NCI-H2227 (cell line): Measurements from ENCODE around the gene PRSS12.

Experiments
- DNase-seq: peaks from one replicate; lab custom pipeline; 2025; ENCODE audit not compliant: unreplicated experiment; lab: John Stamatoyannopoulos, UW

Gene PRSS12

GRCh38 chr4:118360106-118360505, 7.3 kb upstream of the PRSS12 start:
- no peak for DNase-seq

GRCh38 chr4:118357601-118358000, 4.8 kb upstream of the PRSS12 start:
- DNase-seq, result no peak

- no peak for DNase-seq
Observed at GRCh38 chr4:118356731-118357130, 3.9 kb upstream of the PRSS12 start.

GRCh38 chr4:118356111-118356510, 3.3 kb upstream of the PRSS12 start:
- no peak for DNase-seq

GRCh38 chr4:118354913-118355312, 2.1 kb upstream of the PRSS12 start:
- no peak for DNase-seq

- DNase-seq, result no peak
Observed at GRCh38 chr4:118353534-118354030, 779 bp upstream of the PRSS12 start.

GRCh38 chr4:118351851-118352827, 664 bp downstream of the PRSS12 start:
- peak; percentile 46 for DNase-seq

- no peak for DNase-seq
Observed at GRCh38 chr4:118350961-118351360, 1.8 kb downstream of the PRSS12 start.

- DNase-seq, result no peak
Observed at GRCh38 chr4:118348886-118349285, 3.9 kb downstream of the PRSS12 start.

GRCh38 chr4:118346495-118346894, 6.3 kb downstream of the PRSS12 start:
- no peak for DNase-seq

GRCh38 chr4:118345813-118346212, 7.0 kb downstream of the PRSS12 start:
- DNase-seq, result peak; percentile 13

- DNase-seq, result peak; percentile 41
Observed at GRCh38 chr4:118344801-118345200, 8.0 kb downstream of the PRSS12 start.

- no peak for DNase-seq
Observed at GRCh38 chr4:118343501-118343900, 9.3 kb downstream of the PRSS12 start.

- peak; percentile 15 for DNase-seq
Observed at GRCh38 chr4:118340109-118340508, 12.7 kb downstream of the PRSS12 start.

- no peak for DNase-seq
Observed at GRCh38 chr4:118338981-118339765, 13.6 kb downstream of the PRSS12 start.

GRCh38 chr4:118338518-118338917, 14.3 kb downstream of the PRSS12 start:
- DNase-seq, result no peak

GRCh38 chr4:118337954-118338353, 14.8 kb downstream of the PRSS12 start:
- no peak for DNase-seq

GRCh38 chr4:118335774-118336173, 17.0 kb downstream of the PRSS12 start:
- DNase-seq, result no peak

- DNase-seq, result no peak
Observed at GRCh38 chr4:118335324-118335723, 17.5 kb downstream of the PRSS12 start.

- DNase-seq, result no peak
Observed at GRCh38 chr4:118331352-118331751, 21.5 kb downstream of the PRSS12 start.

GRCh38 chr4:118329849-118330248, 23.0 kb downstream of the PRSS12 start:
- no peak for DNase-seq
